Endothelial cell (in vitro differentiated cells): ENCODE results near the gene GNG13. TPM values are rescaled to one million over a fixed set of nuclear protein-coding genes. Genes with fewer than 3 reads are reported as not detected.

Experiments used
- DNase-seq: peaks from one replicate; pipeline ENCODE4 v3.0.0; 2021; ENCODE audit warnings: low spot score
- H3K27ac Mint-ChIP-seq: one replicate; pipeline ENCODE4 v1.8.0; 2021; ENCODE audit warnings: mixed read lengths, inconsistent platforms; ENCODE audit not compliant: unreplicated experiment
- H3K27me3 Mint-ChIP-seq: one replicate; pipeline ENCODE4 v1.8.0; 2021; ENCODE audit warnings: mild to moderate bottlenecking, moderate library complexity, mixed read lengths, inconsistent platforms; ENCODE audit not compliant: unreplicated experiment
- H3K36me3 Mint-ChIP-seq: one replicate; pipeline ENCODE4 v1.8.0; 2021; ENCODE audit warnings: mild to moderate bottlenecking, low read depth, mixed read lengths, inconsistent platforms; ENCODE audit not compliant: unreplicated experiment
- H3K4me1 Mint-ChIP-seq: one replicate; pipeline ENCODE4 v1.8.0; 2021; ENCODE audit warnings: mild to moderate bottlenecking, mixed read lengths, inconsistent platforms; ENCODE audit not compliant: unreplicated experiment
- H3K4me3 Mint-ChIP-seq: one replicate; pipeline ENCODE4 v1.8.0; 2021; ENCODE audit warnings: mild to moderate bottlenecking, mixed read lengths, inconsistent platforms; ENCODE audit not compliant: unreplicated experiment
- H3K9me3 Mint-ChIP-seq: one replicate; pipeline ENCODE4 v1.8.0; 2021; ENCODE audit warnings: mixed read lengths, inconsistent platforms; ENCODE audit not compliant: unreplicated experiment
- total RNA-seq: library from RNA; stranded (reverse); fragmentation: NEBNext Ultra II Directional; extraction: Animal tissue kit (Norgen Biotek cat#: 25700); gene quantifications from one replicate; pipeline ENCODE4 v1.2.1, GENCODE V29; 2021; ENCODE audit not compliant: unreplicated experiment
- TF ChIP-seq, protein P1 (sequence below): fragments of 200-600 bp; sonication (generic); IDR thresholded peaks from one replicate; pipeline ENCODE4 v1.5.0; 2021; ENCODE audit warnings: antibody characterized with exemption; ENCODE audit not compliant: unreplicated experiment

The GNG13 gene
- total RNA-seq, 1 donor from 2014 or later = not detected

DNA sequence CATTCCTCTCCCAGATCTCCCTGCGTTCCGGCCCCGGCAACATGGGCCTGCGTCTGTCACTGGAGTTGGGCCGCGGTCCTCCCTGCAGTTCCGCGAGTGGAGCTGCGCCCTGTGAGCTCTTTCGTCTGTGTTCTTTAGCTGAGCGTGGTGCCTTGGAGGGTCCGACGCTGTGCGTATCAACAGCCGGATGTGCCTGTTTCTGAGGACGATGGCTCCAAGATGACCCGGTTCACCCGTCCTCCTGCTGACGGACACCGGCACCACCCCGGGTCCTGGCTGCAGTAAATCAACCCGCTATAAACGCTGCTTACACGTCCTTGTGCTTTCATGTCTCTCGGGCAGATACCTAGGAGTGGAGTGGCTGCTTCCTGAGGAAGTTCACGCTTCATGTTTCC lies 44.8 kb upstream of the GNG13 start:
- Mint-ChIP-seq H3K27me3 (peaks cover 5% of the 10 kb centered on the region), H3K4me3 (no peak overlapping the region), H3K36me3 (peaks cover 8% of the 10 kb centered on the region), H3K9me3 (peaks cover 7% of the 10 kb centered on the region), H3K4me1 (peaks cover 4% of the 10 kb centered on the region), H3K27ac (no peak overlapping the region)
- DNase-seq = no peak
- TF ChIP-seq, protein P1, sequence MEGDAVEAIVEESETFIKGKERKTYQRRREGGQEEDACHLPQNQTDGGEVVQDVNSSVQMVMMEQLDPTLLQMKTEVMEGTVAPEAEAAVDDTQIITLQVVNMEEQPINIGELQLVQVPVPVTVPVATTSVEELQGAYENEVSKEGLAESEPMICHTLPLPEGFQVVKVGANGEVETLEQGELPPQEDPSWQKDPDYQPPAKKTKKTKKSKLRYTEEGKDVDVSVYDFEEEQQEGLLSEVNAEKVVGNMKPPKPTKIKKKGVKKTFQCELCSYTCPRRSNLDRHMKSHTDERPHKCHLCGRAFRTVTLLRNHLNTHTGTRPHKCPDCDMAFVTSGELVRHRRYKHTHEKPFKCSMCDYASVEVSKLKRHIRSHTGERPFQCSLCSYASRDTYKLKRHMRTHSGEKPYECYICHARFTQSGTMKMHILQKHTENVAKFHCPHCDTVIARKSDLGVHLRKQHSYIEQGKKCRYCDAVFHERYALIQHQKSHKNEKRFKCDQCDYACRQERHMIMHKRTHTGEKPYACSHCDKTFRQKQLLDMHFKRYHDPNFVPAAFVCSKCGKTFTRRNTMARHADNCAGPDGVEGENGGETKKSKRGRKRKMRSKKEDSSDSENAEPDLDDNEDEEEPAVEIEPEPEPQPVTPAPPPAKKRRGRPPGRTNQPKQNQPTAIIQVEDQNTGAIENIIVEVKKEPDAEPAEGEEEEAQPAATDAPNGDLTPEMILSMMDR = no peak

DNA sequence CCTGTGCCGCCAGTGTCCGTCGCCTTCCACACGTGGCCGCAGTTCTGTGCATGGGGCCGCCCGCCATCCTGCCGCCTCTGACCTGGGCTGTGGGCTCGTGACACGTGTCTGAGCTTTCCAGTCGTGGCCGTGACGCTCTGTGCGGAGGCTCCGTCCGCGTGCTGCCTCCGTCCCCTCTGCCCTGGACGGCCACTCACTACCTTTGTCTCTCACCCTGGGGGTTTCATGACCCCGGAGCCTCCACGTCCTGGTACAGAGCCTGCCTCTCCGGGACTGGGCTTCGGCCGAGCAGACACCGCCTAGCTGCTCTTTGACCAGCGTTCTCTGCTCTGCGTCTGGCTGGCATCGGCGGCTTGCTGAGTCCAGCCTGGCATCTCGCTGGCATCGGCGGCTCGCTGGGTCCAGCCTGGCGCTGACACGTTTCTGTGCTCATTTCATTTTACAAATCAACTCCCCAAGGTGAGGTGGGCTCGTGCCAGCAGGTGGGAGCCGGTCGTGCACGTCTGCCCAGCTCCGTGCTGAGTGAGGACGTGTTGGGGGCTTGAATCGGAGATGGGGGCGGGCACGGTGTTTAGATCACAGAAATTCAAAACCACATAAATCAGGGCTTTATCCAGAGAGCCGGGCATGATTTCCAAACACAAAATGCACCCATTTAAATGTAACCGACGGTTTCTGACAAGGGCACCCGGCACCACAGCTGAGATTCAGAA lies 44.3 kb upstream of the GNG13 start:
- Mint-ChIP-seq H3K27me3 (peaks cover 1% of the 10 kb centered on the region), H3K9me3 (peaks cover 2% of the 10 kb centered on the region), H3K4me3 (no peak overlapping the region), H3K27ac (no peak overlapping the region), H3K4me1 (no peaks in the 10 kb centered on the region), H3K36me3 (peaks cover 2% of the 10 kb centered on the region)
- TF ChIP-seq, protein P1 = no peak
- DNase-seq = no peak

DNA sequence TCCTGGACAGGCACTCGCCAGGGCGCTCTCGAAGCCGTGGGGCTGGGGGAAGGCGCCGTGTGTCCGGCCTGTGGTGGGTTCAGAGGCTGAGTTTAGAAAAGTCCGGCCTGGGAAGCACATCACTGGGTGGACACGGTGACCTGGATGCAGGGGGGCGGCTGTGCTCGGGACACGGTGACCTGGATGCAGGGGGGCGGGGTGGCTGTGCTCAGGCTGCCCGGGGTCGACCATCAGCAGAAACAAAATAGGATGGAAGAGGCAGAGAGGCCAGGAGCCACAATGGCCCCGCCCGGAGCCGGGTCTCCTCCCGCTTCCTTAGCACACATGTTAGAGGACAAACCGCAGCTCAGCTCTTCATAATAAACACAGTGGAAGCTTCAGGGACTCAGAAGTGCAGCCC lies 43.2 kb upstream of the GNG13 start:
- Mint-ChIP-seq H3K4me1 (no peaks in the 10 kb centered on the region), H3K36me3 (no peaks in the 10 kb centered on the region), H3K4me3 (no peak overlapping the region), H3K27me3 (peaks cover 1% of the 10 kb centered on the region), H3K9me3 (no peaks in the 10 kb centered on the region), H3K27ac (no peak overlapping the region)
- no peak for DNase-seq
- TF ChIP-seq, protein P1 = no peak

DNA sequence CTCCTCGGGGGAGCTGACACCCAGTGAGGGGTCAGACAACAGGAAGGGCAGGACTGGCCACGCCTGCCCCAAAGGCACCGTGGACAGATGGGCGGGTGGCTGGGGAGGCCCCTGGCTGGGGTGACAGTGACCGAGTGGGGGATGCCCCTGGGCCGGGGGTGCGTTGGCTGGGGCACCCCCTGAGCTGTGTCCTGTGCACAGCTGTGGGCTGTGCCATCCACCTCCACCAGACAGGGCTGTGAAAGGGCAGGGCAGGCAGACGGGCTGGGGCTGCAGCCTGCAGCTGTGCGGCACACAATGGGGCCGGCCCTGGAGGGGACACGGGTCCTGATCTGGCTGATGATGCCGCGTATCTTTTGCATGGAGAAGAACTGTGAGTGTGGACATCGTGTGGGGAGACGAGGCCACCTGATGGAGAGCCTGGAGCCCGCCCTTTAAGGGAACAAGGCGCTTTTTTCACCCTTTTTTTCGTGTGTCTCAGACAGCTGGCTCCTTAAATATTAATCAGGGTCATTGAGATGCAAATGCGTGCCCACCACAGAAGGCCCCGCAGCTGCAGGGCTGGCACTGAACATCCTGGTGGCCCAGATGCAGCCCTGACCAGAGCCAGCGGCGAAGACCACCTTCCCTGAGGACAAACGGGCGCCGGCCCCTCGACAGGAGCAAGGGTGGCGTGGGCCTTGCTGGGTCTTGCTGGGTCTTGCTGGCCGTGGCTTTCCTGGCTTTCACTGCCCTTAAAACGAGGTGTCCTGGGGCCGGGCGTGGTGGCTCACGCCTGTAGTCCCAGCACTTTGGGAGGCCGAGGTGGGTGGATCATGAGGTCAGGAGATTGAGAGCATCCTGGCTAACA lies 42.4 kb upstream of the GNG13 start:
- Mint-ChIP-seq H3K4me3 (no peak overlapping the region), H3K27me3 (peaks cover 3% of the 10 kb centered on the region), H3K27ac (no peak overlapping the region), H3K36me3 (peaks cover 6% of the 10 kb centered on the region), H3K4me1 (no peaks in the 10 kb centered on the region), H3K9me3 (no peaks in the 10 kb centered on the region)
- TF ChIP-seq, protein P1 = no peak
- no peak for DNase-seq

DNA sequence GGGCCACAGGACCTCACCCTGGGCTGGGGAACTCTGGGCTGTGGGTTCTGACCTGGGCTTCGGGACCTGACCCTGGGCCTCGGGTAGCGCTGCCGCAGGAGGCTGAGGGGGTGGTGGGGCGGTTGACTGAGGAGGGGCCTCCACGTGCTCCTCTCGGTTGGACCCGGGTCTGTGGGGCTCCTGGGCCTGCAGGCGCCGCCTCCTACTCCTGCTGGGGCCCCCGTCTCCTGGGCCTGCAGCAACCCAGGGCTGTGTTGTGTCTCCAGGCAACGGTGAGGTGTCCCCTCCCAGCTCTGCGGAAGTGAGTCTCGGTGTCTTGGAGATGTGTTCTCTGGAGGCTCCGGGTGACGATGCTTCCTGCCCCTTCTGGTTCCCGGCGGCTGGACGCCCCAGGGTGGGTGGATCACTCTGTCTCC lies 41.5 kb upstream of the GNG13 start:
- peaks cover 7% of the 10 kb centered on the region for H3K36me3 Mint-ChIP-seq
- H3K27me3 Mint-ChIP-seq = peaks cover 4% of the 10 kb centered on the region
- no peaks in the 10 kb centered on the region for H3K4me1 Mint-ChIP-seq
- no peaks in the 10 kb centered on the region for H3K9me3 Mint-ChIP-seq
- DNase-seq = no peak
- no peak overlapping the region for H3K27ac Mint-ChIP-seq
- TF ChIP-seq, protein P1 = no peak
- no peak overlapping the region for H3K4me3 Mint-ChIP-seq
